ENCODE results near the gene RERG.

RERG gene

DNA sequence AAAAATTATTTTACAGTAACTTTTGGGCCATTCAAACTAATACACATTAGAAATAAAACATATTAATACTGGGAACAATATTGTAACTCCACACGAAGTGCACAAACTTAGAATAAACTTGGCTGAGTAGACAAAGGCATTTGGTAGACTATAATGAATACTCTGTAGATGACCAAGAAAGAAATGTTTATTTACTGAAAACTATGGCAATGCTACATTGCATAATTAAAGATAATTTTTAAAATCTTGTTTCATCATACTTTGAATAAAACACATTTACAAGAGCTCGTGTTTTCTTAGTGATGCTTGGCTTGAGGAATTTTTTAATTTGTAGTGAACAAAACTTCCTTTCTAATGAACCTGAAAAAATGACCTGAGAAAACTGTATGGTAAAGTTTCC, 21.3 kb downstream of the RERG start:
- no peaks in the 10 kb centered on the region for H3K27me3 ChIP-seq (ENCODE audit: low read length)
- TF ChIP-seq EZH2phosphoT487 (conservative IDR thresholded peaks at IDR 0.05; ENCODE audit: low read length) (no peak), CTCF (IDR thresholded peaks at IDR 0.05; ENCODE audit: insufficient read depth, low read length, poor library complexity, severe bottlenecking) (no peak)
- H3K9me2 ChIP-seq (replicated peaks; ENCODE audit: insufficient read depth, low read length), result no peaks in the 10 kb centered on the region
- no peaks in the 10 kb centered on the region for H3F3A ChIP-seq (ENCODE audit: insufficient read depth)
- no peaks in the 10 kb centered on the region for H3K9me3 ChIP-seq (ENCODE audit: insufficient read depth, low read length)
- H3K9ac ChIP-seq (ENCODE audit: low read length), result no peak overlapping the region
- no peak overlapping the region for H3K4me3 ChIP-seq (ENCODE audit: insufficient read depth, low read length, poor library complexity, severe bottlenecking)
- no peak overlapping the region for H2AFZ ChIP-seq (ENCODE audit: low read depth, low read length, severe bottlenecking)
- H3K79me2 ChIP-seq (ENCODE audit: insufficient read depth, low read length), result no peaks in the 10 kb centered on the region
- H3K4me2 ChIP-seq (ENCODE audit: low read depth, low read length, poor library complexity, severe bottlenecking), result no peak overlapping the region
- H4K20me1 ChIP-seq (ENCODE audit: low read depth, low read length), result no peaks in the 10 kb centered on the region
- no peak overlapping the region for H3K27ac ChIP-seq (ENCODE audit: low read depth, low read length)
- H3K36me3 ChIP-seq (ENCODE audit: low read length), result no peaks in the 10 kb centered on the region

DNA sequence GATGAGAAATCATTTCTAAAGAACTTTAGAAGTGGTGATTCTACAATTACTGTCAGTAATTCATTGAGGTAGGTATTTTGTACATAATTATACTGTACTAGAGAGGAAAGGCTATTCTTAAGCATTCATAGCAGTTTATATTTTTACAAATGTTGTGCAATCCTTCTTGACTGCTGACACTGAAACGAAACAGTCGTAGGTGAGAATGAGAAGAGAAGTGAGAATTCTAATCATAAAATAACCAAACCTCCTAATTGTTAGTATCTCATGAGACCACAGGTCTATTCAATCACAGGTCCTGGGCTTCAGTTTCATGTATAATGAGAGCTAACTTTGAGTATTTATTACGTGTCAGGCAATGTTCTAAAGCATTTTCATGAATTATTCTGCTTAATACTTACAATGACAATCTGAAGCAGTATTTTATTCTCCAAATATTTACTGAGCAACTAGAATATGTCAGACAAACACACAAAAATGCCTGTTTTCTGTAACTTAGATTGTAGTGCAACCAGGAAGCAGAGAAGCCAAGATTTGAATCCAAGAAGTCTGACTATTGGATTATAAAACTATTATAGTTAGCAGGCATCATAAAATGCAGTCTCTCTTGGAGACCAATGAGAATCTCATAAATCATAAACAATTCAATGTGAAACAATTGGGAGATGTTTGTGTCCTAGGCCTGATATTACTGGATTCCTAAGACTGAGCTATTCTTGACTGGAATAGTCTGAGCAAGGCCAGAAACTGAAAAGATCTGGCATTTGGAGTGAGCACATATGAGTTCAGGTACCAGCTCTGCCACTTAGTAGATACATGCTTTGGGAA, 24.3 kb downstream of the RERG start:
- H2AFZ ChIP-seq (ENCODE audit: low read depth, low read length, severe bottlenecking), result no peak overlapping the region
- no peaks in the 10 kb centered on the region for H3K27me3 ChIP-seq (ENCODE audit: low read length)
- no peak overlapping the region for H3K9ac ChIP-seq (ENCODE audit: low read length)
- no peaks in the 10 kb centered on the region for H3K9me2 ChIP-seq (replicated peaks; ENCODE audit: insufficient read depth, low read length)
- no peak overlapping the region for H3K4me3 ChIP-seq (ENCODE audit: insufficient read depth, low read length, poor library complexity, severe bottlenecking)
- no peaks in the 10 kb centered on the region for H3K9me3 ChIP-seq (ENCODE audit: insufficient read depth, low read length)
- H3K4me2 ChIP-seq (ENCODE audit: low read depth, low read length, poor library complexity, severe bottlenecking), result no peak overlapping the region
- H4K20me1 ChIP-seq (ENCODE audit: low read depth, low read length), result no peaks in the 10 kb centered on the region
- no peak overlapping the region for H3K27ac ChIP-seq (ENCODE audit: low read depth, low read length)
- no peaks in the 10 kb centered on the region for H3K36me3 ChIP-seq (ENCODE audit: low read length)
- TF ChIP-seq EZH2phosphoT487 (conservative IDR thresholded peaks at IDR 0.05; ENCODE audit: low read length), result no peak
- no peak for TF ChIP-seq CTCF (IDR thresholded peaks at IDR 0.05; ENCODE audit: insufficient read depth, low read length, poor library complexity, severe bottlenecking)
- no peaks in the 10 kb centered on the region for H3K79me2 ChIP-seq (ENCODE audit: insufficient read depth, low read length)
- no peaks in the 10 kb centered on the region for H3F3A ChIP-seq (ENCODE audit: insufficient read depth)

DNA sequence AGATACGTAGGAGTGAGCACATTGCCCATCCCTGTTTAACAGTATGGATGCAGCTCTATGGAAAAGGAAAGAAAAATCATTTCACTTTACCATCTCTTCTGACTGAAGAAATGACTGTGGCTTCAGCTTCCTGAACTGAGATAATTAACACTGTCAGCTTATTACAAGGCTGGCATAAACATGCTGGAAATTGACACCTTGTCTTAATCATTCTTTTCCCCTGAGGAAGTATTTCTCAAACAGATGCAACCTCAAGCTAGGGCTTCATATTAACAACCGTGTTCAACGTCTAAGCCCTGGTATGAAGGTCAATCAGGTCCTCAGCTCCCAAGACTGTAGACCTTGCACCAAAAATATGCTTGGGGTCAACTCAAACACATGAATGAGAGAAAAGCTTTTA, 25.0 kb downstream of the RERG start:
- Histone ChIP-seq H3K4me2 (ENCODE audit: low read depth, low read length, poor library complexity, severe bottlenecking) (no peak overlapping the region), H4K20me1 (ENCODE audit: low read depth, low read length) (no peaks in the 10 kb centered on the region), H3F3A (ENCODE audit: insufficient read depth) (no peaks in the 10 kb centered on the region), H3K27me3 (ENCODE audit: low read length) (no peaks in the 10 kb centered on the region), H3K27ac (ENCODE audit: low read depth, low read length) (no peak overlapping the region), H3K36me3 (ENCODE audit: low read length) (no peaks in the 10 kb centered on the region), H3K79me2 (ENCODE audit: insufficient read depth, low read length) (no peaks in the 10 kb centered on the region), H3K9ac (ENCODE audit: low read length) (no peak overlapping the region), H2AFZ (ENCODE audit: low read depth, low read length, severe bottlenecking) (no peak overlapping the region), H3K4me3 (ENCODE audit: insufficient read depth, low read length, poor library complexity, severe bottlenecking) (no peak overlapping the region), H3K9me3 (ENCODE audit: insufficient read depth, low read length) (no peaks in the 10 kb centered on the region), H3K9me2 (replicated peaks; ENCODE audit: insufficient read depth, low read length) (no peaks in the 10 kb centered on the region)
- TF ChIP-seq EZH2phosphoT487 (conservative IDR thresholded peaks at IDR 0.05; ENCODE audit: low read length) (no peak), CTCF (IDR thresholded peaks at IDR 0.05; ENCODE audit: insufficient read depth, low read length, poor library complexity, severe bottlenecking) (no peak)

All from SU-DHL-6 (cell line).